HG03521 (cell line): ENCODE results near the gene SBNO1.
A peak's percentile ranks its signal among the peaks of the same experiment; 100 is the strongest.
"Not testable (repeated sequence)": the region's sequence is repeated elsewhere in the genome, so short reads cannot be mapped to it uniquely, and the experiment has no call there.

Experiments
- ATAC-seq: cut with Tn5 transposase; IDR thresholded peaks from one replicate; pipeline ENCODE4 v1.9.1; 2021; ENCODE audit warnings: mild to moderate bottlenecking, moderate library complexity; ENCODE audit not compliant: unreplicated experiment

Gene SBNO1

DNA sequence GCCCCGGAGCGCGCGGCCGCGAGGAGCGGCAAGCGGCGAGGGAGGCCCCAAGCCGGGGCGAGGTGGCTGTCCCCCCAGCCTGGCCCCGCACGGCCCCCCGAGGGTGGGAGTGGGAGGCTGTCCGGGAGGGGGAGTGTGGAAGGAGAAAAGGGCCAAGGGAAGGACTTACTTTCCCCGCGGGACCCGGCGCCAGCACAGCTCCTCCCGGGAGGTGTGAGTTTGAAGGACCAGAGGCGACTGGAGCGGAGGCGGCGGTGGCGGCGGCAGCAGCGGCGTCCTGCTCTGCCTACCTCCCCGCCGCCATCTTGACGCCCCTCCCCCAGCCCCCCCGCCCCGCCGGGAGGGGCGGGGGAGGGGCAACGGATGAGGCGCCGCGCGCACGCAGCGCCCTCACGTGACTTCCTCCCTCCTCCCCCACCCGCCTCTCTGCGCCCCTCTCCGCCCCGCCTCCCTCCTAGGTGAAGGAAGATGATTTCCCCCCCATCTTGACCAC is at the start of gene SBNO1:
Gene SBNO1 (minus strand): TSS at position 316 of the 493 bp plus-strand sequence. CDS start 14,406 bp downstream, outside the sequence.
- ATAC-seq = peak; percentile 45

GRCh38 chr12:123410041-123410412 is 45.4 kb upstream of the SBNO1 start:
- no peak for ATAC-seq

DNA sequence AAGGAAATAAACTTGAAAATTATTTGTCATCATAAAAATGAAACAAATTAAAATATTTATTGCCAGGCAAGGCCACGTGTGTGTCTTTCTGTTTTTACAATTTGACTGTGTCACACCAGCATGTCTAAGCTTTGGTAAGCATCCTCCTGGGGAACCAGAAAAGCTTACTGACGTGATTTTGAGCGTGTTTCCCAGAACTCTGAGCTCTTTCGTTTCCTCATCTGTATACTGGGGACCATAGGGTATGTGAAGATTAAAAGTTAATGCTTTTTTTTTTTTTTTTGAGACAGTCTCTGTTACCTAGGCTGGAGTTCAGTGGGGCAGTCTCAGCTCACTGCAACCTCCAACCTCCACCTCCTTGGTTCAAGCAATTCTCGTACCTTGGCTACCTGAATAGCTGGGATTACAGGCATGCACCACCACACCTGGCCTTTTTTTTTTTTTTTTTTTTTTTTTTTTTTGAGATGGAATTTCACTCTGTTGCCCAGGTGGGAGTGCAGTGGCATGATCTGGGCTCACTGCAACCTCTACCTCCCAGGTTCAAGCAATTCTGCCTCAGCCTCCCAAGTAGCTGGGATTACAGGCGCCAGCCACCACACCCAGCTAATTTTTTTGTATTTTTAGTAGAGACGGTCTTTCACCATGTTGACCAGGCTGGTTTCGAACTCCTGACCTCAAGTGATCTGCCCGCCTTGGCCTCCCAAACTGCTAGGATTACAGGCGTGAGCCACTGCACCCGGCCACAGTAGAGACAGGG is 44.8 kb upstream of the SBNO1 start:
- not testable (repeated sequence) for ATAC-seq

- ATAC-seq = not testable (repeated sequence)
Measured at GRCh38 chr12:123408619-123409018, 44.0 kb upstream of the SBNO1 start.

DNA sequence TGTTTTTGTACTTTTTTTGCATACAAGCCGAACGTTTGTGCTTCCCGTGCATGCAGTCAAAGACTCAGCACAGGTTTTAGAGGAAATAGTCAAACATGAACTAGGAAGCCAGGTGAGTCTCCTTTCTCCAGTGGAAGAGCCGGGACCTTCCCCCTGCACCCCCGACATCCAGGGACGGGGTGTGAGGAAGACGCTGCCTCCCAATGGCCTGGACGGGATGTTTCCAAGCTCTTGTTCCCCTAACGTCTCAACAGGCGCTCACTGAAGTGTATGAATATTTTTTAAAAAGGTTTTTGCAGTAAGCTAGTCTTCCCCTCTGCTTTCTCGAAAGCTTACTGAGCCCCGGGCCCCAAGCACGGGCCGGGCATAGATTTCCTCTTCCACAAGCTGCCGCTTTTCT is 43.3 kb upstream of the SBNO1 start:
- ATAC-seq = not testable (repeated sequence)

- ATAC-seq = not testable (repeated sequence)
Measured at GRCh38 chr12:123407269-123407668, 42.6 kb upstream of the SBNO1 start.

DNA sequence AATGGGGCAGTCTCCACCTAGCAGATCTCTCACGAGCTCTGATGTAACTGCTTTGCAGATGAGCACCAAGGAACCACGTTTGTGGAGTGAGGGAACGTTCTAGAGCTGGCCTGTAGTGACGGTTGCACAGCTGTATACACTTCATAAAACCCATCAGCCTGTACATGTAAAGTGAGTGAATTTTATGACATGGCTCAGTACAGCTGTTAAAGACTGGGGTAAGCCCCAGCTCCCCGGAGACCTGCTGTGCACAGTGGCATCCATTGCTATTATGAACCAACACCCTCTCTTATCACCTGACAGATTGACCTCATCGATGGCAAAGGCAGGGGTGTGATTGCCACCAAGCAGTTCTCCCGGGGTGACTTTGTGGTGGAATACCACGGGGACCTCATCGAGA is 39.9 kb upstream of the SBNO1 start:
- no peak for ATAC-seq

DNA sequence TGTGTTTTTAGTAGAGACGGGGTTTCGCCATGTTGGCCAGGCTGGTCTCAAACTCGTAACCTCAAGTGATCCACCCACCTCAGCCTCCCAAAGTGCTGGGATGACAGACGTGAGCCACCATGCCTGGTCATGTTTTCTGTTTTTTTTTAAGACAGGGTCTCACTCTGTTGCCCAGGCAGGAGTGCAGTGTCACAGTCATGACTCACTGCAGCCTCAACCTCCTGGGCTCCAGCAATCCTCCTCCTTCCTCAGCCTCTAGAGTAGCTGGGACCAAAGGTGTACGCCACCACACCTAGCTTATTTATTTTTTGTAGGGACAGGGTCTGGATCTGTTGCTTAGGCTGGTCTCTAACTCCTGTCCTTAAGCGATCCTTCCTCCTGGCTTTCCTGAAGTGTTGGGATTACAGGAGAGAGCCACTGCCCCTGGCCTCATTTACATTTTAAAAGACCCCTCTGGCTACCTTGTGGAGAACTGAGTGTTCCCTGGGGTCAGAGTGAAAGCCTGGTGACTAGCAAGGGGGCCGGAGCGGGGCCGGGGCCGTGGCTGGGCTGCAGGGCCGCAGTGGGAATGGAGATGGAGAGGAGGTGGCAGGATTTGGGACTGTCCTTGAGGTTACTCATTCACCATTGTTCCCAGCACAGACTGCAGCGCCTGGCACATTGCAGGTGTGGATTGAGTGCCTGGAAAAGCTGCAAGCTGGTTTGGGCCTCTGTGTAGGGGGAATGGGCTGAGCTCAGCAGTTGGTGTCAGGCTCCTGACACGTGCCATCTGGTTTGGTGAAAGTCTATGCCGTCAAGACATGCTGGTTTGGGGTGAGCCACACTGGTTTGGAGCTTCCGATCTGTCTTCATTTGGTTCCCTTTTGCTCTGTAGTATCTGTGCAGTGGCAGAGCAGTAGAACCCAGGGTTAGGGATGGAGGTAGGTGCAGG is 37.4 kb upstream of the SBNO1 start:
- ATAC-seq = no peak

DNA sequence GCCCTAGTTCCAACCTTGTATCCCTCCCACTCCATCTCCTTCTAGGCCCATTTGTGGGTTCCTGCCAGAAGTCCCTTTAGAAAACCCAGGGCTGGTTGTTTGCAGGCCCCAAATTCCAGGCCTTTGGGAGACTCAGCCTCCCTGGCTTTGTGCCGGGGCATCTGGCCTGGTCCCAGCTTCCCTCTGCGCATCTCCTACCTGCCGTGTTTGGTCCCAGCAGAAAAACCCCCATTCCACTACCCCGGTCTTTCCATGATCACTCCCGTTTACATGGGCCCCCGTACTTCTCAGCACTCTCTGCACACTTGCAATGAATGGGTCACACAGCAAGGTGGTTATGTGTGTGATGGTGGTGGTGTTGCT is 34.6 kb upstream of the SBNO1 start:
- ATAC-seq = no peak

GRCh38 chr12:123398550-123399254 is 34.1 kb upstream of the SBNO1 start:
- no peak for ATAC-seq

- no peak for ATAC-seq
Measured at GRCh38 chr12:123398177-123398549, 33.5 kb upstream of the SBNO1 start.

- no peak for ATAC-seq
Measured at GRCh38 chr12:123397400-123397799, 32.8 kb upstream of the SBNO1 start.

- no peak for ATAC-seq
Measured at GRCh38 chr12:123396954-123397353, 32.3 kb upstream of the SBNO1 start.

GRCh38 chr12:123396543-123396942 is 31.9 kb upstream of the SBNO1 start:
- no peak for ATAC-seq

GRCh38 chr12:123395236-123395635 is 30.6 kb upstream of the SBNO1 start:
- ATAC-seq = no peak

GRCh38 chr12:123393747-123394146 is 29.1 kb upstream of the SBNO1 start:
- ATAC-seq = no peak

- ATAC-seq = no peak
Measured at GRCh38 chr12:123391546-123392343, 27.1 kb upstream of the SBNO1 start.

GRCh38 chr12:123390498-123391426 is 26.1 kb upstream of the SBNO1 start:
- ATAC-seq = no peak
